ENCODE data around the gene ACIN1. TPM values are rescaled to one million over a fixed set of nuclear protein-coding genes. Genes with fewer than 3 reads are reported as not detected.

ACIN1 gene
- total and polyA plus RNA-seq, 2 of the 8 experiments (the other 6 are each of a cell fraction or from before 2014, with no cell fraction given) = 132 to 233 TPM

DNA sequence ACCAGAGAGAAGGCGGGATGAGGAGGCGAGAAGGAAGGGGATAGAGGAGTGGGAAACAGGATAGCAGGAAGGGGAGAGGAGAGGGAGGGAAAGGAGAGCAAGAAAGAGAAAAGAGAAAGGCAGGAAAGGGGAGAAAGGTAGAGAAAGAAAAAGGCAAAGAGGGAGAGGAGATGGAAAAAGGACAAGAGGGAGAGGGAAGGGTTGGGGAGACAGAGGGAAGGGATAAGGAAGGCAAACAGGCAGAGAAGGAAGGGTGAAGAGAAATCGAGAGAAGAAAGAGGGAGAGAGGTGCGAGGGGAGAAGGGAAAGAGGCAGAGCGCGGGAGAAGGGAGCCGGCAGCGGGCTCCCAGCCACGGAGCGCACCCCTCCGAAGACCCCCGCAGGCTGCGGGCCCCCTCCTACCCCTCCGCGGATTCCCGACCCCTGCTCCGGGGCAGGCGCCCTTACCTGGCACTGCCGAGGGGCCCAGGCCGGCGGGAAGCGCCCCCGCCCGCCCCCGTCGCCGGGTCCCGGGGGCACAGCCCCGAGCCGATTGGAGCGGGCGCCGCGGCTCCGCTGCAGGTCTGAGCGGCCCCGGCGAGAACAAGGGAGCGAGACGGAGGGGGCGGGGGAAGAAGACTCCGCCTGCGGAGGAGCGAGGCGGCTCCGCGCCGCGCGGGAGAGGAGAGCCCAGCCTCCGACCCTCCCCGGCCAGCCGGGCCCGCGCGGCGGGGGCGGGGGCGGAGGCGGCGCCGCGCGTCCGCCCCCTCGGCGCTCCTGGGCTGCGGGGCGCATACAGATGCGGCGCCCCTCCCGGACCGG lies 37.8 kb downstream of the ACIN1 start, which contains the start of gene CDH24 (continued):
- TF ChIP-seq TAF7 (optimal IDR thresholded peaks at IDR 0.05; ENCODE audit: borderline replicate concordance, low read depth, low read length) (peak; percentile 11), CTCF (IDR thresholded peaks at IDR 0.05; ENCODE audit: control extremely low read depth in 1 of 3, insufficient read depth in 1 of 3, low read depth in 1 of 3, low read length in 3 of 3) (peak in 1 of 3 experiments; percentile 3; a peak in 1 of 4 replicates), HDAC6 (IDR thresholded peaks at IDR 0.05; ENCODE audit: low read depth, low read length) (no peak)
